ENCODE measurements around the gene IBA57. TPM values are rescaled to one million over a fixed set of nuclear protein-coding genes. Genes with fewer than 3 reads are reported as not detected.

The IBA57 gene
- total and polyA plus RNA-seq, 2 of the 8 experiments (the other 6 are each of a cell fraction or from before 2014, with no cell fraction given), result 2.6 to 5.9 TPM

DNA sequence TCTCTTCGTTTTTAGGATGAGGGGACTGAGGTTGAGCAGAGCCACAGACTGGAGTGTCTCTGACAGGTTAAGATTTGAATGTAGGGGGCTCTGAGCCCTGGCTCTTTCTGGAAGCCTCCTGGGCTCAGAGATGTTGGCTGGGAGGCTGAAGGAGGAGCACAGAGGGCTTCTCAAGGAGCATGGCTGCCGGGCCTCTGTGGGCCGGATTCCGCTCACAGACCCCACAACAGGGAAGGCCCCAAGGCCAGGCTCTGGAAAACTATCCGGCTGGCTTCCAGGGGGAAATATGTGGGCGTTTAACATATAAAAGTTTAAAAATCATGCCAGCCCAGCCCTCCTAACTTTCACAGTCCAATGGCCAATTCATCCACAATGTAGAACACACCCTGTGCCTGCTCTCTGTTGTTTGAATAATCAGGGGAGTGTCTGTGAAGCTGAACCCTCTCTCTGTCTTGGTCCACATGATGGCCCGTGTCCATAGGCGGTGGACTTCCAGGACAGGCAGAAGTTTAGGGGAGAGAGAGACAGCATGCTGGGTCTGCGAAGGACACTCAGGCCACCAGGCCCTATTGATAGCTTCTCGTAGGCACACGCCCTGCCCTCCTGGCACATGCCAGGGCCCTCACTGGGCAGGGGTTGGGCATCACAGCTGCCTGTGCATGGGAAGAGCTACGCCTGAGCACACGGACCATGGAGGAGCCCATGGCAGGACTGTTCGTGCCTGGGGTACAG, 53.1 kb downstream of the IBA57 start (continued):
- TF ChIP-seq, protein P1, sequence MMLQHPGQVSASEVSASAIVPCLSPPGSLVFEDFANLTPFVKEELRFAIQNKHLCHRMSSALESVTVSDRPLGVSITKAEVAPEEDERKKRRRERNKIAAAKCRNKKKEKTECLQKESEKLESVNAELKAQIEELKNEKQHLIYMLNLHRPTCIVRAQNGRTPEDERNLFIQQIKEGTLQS (IDR thresholded peaks at IDR 0.05; ENCODE audit: insufficient read depth, low read depth, low read length), result no peak
- TF ChIP-seq RFX5 (IDR thresholded peaks at IDR 0.05; ENCODE audit: borderline replicate concordance, low read depth, low read length), result no peak
